Transverse colon (tissue), 4 donors: Measurements from ENCODE around the gene PBXIP1.

Experiments used
- CTCF ChIP-seq, 5 experiments: fragments of 200-600 bp in 3 of 5; fragments of 450-650 bp in 2 of 5; sonication (generic) in 3 of 5; IDR thresholded peaks; 1 replicate in 2 of 5; 2 replicates in 3 of 5; pipeline ENCODE4 v1.5.1; 2016 to 2017; ENCODE audit warnings: antibody characterized with exemption in 5 of 5, inconsistent platforms in 3 of 5, mild to moderate bottlenecking in 2 of 5, moderate library complexity in 1 of 5
- POLR2AphosphoS5 ChIP-seq, 3 donors: sonication (generic); formaldehyde crosslinking; IDR thresholded peaks; one replicate each; pipeline ENCODE4 v1.6.1; 2016; ENCODE audit warnings: antibody characterized with exemption in 3 of 3

GRCh38 chr1:154931940-154932487 lies 23.9 kb downstream of the PBXIP1 start:
- TF ChIP-seq CTCF (IDR thresholded peaks at IDR 0.05) (no peak), POLR2AphosphoS5 (IDR thresholded peaks at IDR 0.05) (peak; percentile 80 to 91 (median 82))
